Ovary (tissue), 9 donors: Measurements from ENCODE around the gene TMEM38B. TPM values are rescaled to one million over a fixed set of nuclear protein-coding genes. Genes with fewer than 3 reads are reported as not detected.

Experiments used
- DNase-seq, 5 donors: peaks; one replicate each; pipeline ENCODE4 v3.0.0-alpha.2; 2019 to 2020
- H3K27ac ChIP-seq, 2 donors: fragments of 200-600 bp; one replicate each; pipeline versions ENCODE4 v1.5.1 to v1.8.0; 2019 to 2022
- H3K27me3 ChIP-seq: fragments of 200-600 bp; one replicate; pipeline ENCODE4 v1.8.0; 2022
- H3K36me3 ChIP-seq: fragments of 200-600 bp; sonication (generic); one replicate; pipeline ENCODE4 v1.5.1; 2019
- H3K4me1 ChIP-seq: one replicate; pipeline ENCODE4 v1.8.1; 2013; ENCODE audit warnings: mild to moderate bottlenecking, moderate library complexity; ENCODE audit not compliant: insufficient read depth
- H3K4me3 ChIP-seq: fragments of 200-600 bp; sonication (generic); one replicate; pipeline ENCODE4 v1.5.1; 2017
- H3K9me3 ChIP-seq, 2 donors: fragments of 200-600 bp in 1 of 2; sonication (generic) in 1 of 2; one replicate each; pipeline versions ENCODE4 v1.5.1 to v1.8.1; 2013 to 2019; ENCODE audit warnings: mild to moderate bottlenecking in 1 of 2, moderate library complexity in 1 of 2
- EP300 ChIP-seq: sonication (generic); formaldehyde crosslinking; IDR thresholded peaks from one replicate; pipeline ENCODE4 v1.6.1; 2017; ENCODE audit warnings: antibody characterized with exemption
- POLR2A ChIP-seq: fragments of 450-650 bp; IDR thresholded peaks from one replicate; pipeline ENCODE4 v1.6.1; 2017; ENCODE audit warnings: antibody characterized with exemption, mild to moderate bottlenecking, moderate library complexity
- WGBS, 3 donors: extraction: QIAGEN DNeasy Blood & Tissue Kit in 1 of 3; methylation state at CpG; one replicate each; pipeline versions ENCODE4 v1.1.5 to v1.1.7; 2013 to 2017; 5-methylcytosine and 5-hydroxymethylcytosine counted together
- intact Hi-C, 4 donors: fragments of 100-400 bp; cut with DNase I; formaldehyde crosslinking; loops; one replicate each; pipeline versions ENCODE4 v1.11.0 to v1.15.1; 2022 to 2023
- polyA plus RNA-seq, 2 donors: library from polyadenylated mRNA; stranded (reverse); fragments of 200-250 nt in 1 of 2; fragments of 350-450 nt in 1 of 2; fragmentation: Illumina TruSeq in 1 of 2; extraction: RNeasy Lipid Tissue Mini Kit (QIAGEN cat#74804) in 1 of 2; gene quantifications; one replicate each; pipeline ENCODE4 v1.2.3, GENCODE V29; 2013 to 2014
- total RNA-seq, 7 donors: library from RNA; depleted of rRNA in 2 of 7; stranded (reverse); fragments of >200 nt in 2 of 7; fragmentation: NEBNext Ultra II Directional in 3 of 7; extraction: Animal tissue kit (Norgen Biotek cat#: 25700) in 3 of 7; gene quantifications; one replicate each; pipeline versions ENCODE4 v1.1.0 to v1.2.4, GENCODE V29; 2016 to 2023
- TF ChIP-seq, protein P1 (sequence below), 3 donors: fragments of 450-650 bp in 2 of 3; fragments of 200-600 bp in 1 of 3; IDR thresholded peaks; one replicate each; pipeline versions ENCODE4 v1.5.1 to v1.8.0; 2016 to 2022; ENCODE audit warnings: antibody characterized with exemption in 3 of 3, mild to moderate bottlenecking in 1 of 3
- donor health status: DM: no; HTN: no; CAD: no; lungs with moderate emphysema.
- donor health status: DM: no; HTN: no; CAD: no.
- donor health status: Bipolar disorder and iron deficiency.
- donor health status: DM: yes; HTN: yes; CAD: no.
- donor health status: DM: no; HTN: no; CAD: no.
- donor health status: DM: yes; HTN: yes; CAD: no.

Gene TMEM38B
- total and polyA plus RNA-seq, 9 donors, result 10.1 to 28.5 (median 14.4) TPM

GRCh38 chr9:105670775-105671174 lies 23.6 kb upstream of the TMEM38B start:
- Histone ChIP-seq H3K27me3 (no peaks in the 10 kb centered on the region), H3K9me3 (no peaks in the 10 kb centered on the region), H3K4me3 (no peak overlapping the region), H3K36me3 (no peaks in the 10 kb centered on the region), H3K4me1 (no peaks in the 10 kb centered on the region), H3K27ac (no peak overlapping the region)
- WGBS, 3 donors, result 67 to 74% (median 74%) methylated on average over 3 of the region's 3 CpGs
- TF ChIP-seq POLR2A (no peak), EP300 (no peak)
- TF ChIP-seq, protein P1, sequence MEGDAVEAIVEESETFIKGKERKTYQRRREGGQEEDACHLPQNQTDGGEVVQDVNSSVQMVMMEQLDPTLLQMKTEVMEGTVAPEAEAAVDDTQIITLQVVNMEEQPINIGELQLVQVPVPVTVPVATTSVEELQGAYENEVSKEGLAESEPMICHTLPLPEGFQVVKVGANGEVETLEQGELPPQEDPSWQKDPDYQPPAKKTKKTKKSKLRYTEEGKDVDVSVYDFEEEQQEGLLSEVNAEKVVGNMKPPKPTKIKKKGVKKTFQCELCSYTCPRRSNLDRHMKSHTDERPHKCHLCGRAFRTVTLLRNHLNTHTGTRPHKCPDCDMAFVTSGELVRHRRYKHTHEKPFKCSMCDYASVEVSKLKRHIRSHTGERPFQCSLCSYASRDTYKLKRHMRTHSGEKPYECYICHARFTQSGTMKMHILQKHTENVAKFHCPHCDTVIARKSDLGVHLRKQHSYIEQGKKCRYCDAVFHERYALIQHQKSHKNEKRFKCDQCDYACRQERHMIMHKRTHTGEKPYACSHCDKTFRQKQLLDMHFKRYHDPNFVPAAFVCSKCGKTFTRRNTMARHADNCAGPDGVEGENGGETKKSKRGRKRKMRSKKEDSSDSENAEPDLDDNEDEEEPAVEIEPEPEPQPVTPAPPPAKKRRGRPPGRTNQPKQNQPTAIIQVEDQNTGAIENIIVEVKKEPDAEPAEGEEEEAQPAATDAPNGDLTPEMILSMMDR (IDR thresholded peaks at IDR 0.05), result no peak
- intact Hi-C loops, result no loop called here
- no peak for DNase-seq

GRCh38 chr9:105672711-105673234 lies 21.6 kb upstream of the TMEM38B start:
- DNase-seq, result no peak
- intact Hi-C loops, result no loop called here

DNA sequence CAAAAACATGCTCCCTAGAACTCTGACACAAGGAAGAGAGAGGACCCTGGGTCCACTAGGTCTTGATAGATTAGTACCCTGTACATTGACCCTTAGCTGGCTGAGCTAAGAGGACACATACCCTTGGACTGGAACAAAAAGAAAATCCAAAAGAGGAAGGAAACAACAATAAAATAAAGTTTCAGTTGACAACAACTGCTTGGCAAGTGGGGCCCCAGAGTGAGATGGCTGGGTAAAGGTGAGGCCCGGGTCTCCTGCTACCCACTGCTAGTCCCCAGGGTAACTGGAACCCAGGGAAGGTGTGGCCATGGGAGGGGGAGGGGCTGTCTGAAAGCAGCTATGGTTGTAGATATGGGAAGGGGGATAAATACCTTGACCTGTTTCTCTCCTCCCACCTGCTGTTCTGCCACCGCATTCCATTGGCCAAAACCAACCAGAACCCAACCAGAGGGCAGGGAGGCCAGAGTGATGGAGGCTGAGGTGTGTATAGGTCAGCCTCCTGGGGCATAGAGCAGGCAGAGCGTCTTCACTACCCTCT lies 20.4 kb upstream of the TMEM38B start:
- Histone ChIP-seq H3K27me3 (no peaks in the 10 kb centered on the region), H3K36me3 (no peaks in the 10 kb centered on the region), H3K27ac (no peak overlapping the region), H3K4me1 (no peaks in the 10 kb centered on the region), H3K4me3 (no peak overlapping the region), H3K9me3 (no peaks in the 10 kb centered on the region)
- TF ChIP-seq, protein P1 (IDR thresholded peaks at IDR 0.05), result no peak
- TF ChIP-seq POLR2A (no peak), EP300 (no peak)
- 71 to 78% (median 72%) methylated on average over 3 of the region's 3 CpGs for WGBS, 3 donors
- intact Hi-C loops, result no loop called here
- no peak for DNase-seq

More at GRCh38 chr9:105672711-105673234, 21.6 kb upstream of the TMEM38B start:
- Histone ChIP-seq H3K9me3 (no peaks in the 10 kb centered on the region), H3K4me3 (no peak overlapping the region), H3K27ac (no peak overlapping the region), H3K36me3 (no peaks in the 10 kb centered on the region), H3K27me3 (no peaks in the 10 kb centered on the region), H3K4me1 (no peaks in the 10 kb centered on the region)
- no peak for TF ChIP-seq EP300
- 39 to 43% (median 41%) methylated on average over 3 of the region's 3 CpGs for WGBS, 3 donors

DNA sequence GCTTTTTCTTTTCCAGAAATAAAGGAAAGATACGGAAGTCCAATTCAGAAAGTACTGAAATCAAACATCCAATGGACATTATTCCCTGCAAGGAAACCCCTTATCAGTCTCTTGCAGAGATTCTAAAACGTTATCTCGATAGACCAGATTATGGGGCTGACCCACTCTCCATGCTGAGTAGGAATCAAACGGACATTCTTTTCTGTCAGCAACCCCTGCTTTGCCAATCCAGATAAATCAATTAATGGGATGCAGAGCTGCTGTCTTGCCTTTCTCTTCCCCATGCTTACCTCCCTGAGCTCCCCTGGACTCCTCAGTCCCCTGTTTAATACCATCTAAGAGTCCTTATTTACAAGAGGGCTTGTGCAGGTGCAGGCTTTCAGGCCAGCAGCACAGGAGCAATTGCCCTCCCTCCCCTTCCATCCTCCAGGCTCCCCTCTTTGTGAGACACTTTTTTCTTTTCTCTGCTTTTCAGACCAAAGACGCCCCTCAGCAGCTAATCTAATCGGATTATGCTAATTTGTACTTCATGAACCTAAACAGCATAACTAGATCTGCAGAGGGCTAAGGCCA lies 17.9 kb upstream of the TMEM38B start:
- WGBS, 3 donors, result 49 to 63% (median 56%) methylated on average over 6 of the region's 6 CpGs
- no peaks in the 10 kb centered on the region for H3K27me3 ChIP-seq
- no peaks in the 10 kb centered on the region for H3K9me3 ChIP-seq
- DNase-seq, result no peak
- no peaks in the 10 kb centered on the region for H3K36me3 ChIP-seq
- no peak overlapping the region for H3K4me3 ChIP-seq
- H3K27ac ChIP-seq, result no peak overlapping the region
- intact Hi-C loops, result no loop called here
- TF ChIP-seq, protein P1 (IDR thresholded peaks at IDR 0.05), result no peak
- TF ChIP-seq POLR2A, result no peak
- no peak for TF ChIP-seq EP300
- no peaks in the 10 kb centered on the region for H3K4me1 ChIP-seq

DNA sequence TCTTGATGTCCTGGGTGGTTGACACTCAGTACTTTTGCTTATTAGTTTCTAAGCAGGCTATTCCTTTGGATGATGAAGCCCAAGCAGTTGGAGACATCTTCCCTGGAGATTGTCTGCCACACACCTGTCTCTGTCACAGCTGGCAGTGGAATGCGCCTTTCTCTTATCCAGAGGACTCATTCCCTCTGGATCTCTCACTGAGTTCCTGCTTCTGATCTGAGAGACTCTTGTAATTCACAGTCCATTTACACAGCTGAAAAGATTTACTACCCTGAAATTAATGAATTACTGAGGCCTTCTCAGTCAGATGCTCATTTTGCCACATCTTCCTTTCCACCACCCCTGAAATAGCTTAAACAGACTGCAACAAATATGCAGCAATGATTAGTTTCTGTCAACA lies 16.2 kb upstream of the TMEM38B start:
- H3K4me3 ChIP-seq, result no peak overlapping the region
- no peak for DNase-seq
- no peaks in the 10 kb centered on the region for H3K9me3 ChIP-seq
- H3K27me3 ChIP-seq, result no peaks in the 10 kb centered on the region
- TF ChIP-seq, protein P1 (IDR thresholded peaks at IDR 0.05), result no peak
- TF ChIP-seq EP300 (no peak), POLR2A (no peak)
- WGBS, 3 donors, result 73 to 92% (median 86%) methylated on average over 1 of the region's 1 CpG
- no peaks in the 10 kb centered on the region for H3K4me1 ChIP-seq
- no peaks in the 10 kb centered on the region for H3K36me3 ChIP-seq
- H3K27ac ChIP-seq, result no peak overlapping the region
- intact Hi-C loops, result no loop called here
